ENCODE results near the gene PGAM2.

DNA sequence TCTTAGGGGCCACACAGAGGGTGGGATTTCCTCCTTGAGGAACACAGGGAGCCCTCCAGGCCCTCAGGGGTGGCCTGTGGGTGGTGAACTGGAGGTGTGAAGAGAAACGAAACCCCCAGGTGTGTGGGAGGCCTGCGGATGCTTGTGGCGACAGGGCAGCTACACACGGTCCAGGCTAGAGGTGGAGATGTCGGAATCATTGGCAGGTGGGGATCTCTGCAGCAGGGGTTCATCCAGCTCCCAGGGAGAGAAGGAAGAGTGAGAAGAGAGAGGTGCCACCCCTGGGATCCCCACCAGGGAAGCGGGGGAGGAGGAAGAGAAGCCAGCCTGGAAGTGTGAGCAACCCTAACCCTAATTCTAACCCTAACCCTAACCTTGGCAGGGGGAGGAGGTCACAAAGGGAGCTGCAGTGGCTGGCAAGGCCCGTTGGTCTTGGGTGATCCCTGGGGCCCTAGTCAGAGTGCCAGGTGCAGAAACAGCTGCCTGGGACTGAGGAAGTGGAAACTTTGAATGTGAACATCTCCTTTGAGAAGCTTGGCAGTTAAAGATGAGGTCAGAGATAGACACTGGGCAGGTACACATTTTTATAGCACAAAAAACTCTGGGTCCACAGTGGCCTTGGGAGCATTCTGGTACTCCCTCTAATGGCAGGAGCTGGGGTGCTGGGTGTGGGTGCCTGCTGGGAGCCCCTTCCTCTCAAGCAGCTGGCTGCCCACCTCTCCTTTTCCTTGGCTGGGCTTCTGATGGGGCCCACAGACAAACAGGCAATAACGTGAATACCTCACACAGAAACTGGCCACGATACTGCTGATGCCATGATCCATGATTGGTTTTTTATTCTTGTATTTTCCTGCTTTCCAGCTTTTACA, 31.9 kb upstream of the PGAM2 start:
- TF ChIP-seq, protein P1, sequence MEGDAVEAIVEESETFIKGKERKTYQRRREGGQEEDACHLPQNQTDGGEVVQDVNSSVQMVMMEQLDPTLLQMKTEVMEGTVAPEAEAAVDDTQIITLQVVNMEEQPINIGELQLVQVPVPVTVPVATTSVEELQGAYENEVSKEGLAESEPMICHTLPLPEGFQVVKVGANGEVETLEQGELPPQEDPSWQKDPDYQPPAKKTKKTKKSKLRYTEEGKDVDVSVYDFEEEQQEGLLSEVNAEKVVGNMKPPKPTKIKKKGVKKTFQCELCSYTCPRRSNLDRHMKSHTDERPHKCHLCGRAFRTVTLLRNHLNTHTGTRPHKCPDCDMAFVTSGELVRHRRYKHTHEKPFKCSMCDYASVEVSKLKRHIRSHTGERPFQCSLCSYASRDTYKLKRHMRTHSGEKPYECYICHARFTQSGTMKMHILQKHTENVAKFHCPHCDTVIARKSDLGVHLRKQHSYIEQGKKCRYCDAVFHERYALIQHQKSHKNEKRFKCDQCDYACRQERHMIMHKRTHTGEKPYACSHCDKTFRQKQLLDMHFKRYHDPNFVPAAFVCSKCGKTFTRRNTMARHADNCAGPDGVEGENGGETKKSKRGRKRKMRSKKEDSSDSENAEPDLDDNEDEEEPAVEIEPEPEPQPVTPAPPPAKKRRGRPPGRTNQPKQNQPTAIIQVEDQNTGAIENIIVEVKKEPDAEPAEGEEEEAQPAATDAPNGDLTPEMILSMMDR (conservative IDR thresholded peaks at IDR 0.05; ENCODE audit: low read length): peak; percentile 58
- TF ChIP-seq EZH2phosphoT487 (IDR thresholded peaks at IDR 0.05; ENCODE audit: borderline replicate concordance, low read depth, low read length): no peak
